Dedifferentiated amniotic fluid mesenchymal stem cell (primary cell): ENCODE results near the gene HCN4.

Experiments used
- DNase-seq: peaks from one replicate; pipeline ENCODE4 v3.0.0-alpha.2; 2016; ENCODE audit errors: extremely low spot score

Gene HCN4

GRCh38 chr15:73344056-73344455 lies 24.7 kb downstream of the HCN4 start:
- no peak for DNase-seq

- no peak for DNase-seq
These were observed 26.7 kb downstream of the HCN4 start for GRCh38 chr15:73341886-73342600.

GRCh38 chr15:73340502-73341192 lies 28.1 kb downstream of the HCN4 start:
- no peak for DNase-seq

- DNase-seq, result no peak
These were observed 30.0 kb downstream of the HCN4 start for GRCh38 chr15:73338606-73339374.

- DNase-seq, result no peak
These were observed 30.7 kb downstream of the HCN4 start for GRCh38 chr15:73338058-73338457.

GRCh38 chr15:73337187-73337586 lies 31.6 kb downstream of the HCN4 start:
- DNase-seq, result no peak

- DNase-seq, result no peak
These were observed 32.0 kb downstream of the HCN4 start for GRCh38 chr15:73336756-73337155.

- no peak for DNase-seq
These were observed 33.3 kb downstream of the HCN4 start for GRCh38 chr15:73335471-73335870.

GRCh38 chr15:73335026-73335425 lies 33.7 kb downstream of the HCN4 start:
- DNase-seq, result no peak

- no peak for DNase-seq
These were observed 34.7 kb downstream of the HCN4 start for GRCh38 chr15:73334086-73334485.

- DNase-seq, result no peak
These were observed 35.8 kb downstream of the HCN4 start for GRCh38 chr15:73333001-73333400.

- DNase-seq, result no peak
These were observed 36.5 kb downstream of the HCN4 start for GRCh38 chr15:73331991-73332925.

- no peak for DNase-seq
These were observed 37.3 kb downstream of the HCN4 start for GRCh38 chr15:73331501-73331900.

- DNase-seq, result no peak
These were observed 38.3 kb downstream of the HCN4 start for GRCh38 chr15:73330206-73331051.

- DNase-seq, result no peak
These were observed 39.1 kb downstream of the HCN4 start for GRCh38 chr15:73329501-73330200.

GRCh38 chr15:73328981-73329380 lies 39.8 kb downstream of the HCN4 start:
- DNase-seq, result no peak

- no peak for DNase-seq
These were observed 40.5 kb downstream of the HCN4 start for GRCh38 chr15:73328149-73328820.

- DNase-seq, result no peak
These were observed 42.6 kb downstream of the HCN4 start for GRCh38 chr15:73326157-73326556.

- no peak for DNase-seq
These were observed 43.4 kb downstream of the HCN4 start for GRCh38 chr15:73325191-73325861.
